Measurements from ENCODE around the gene SNUPN.

GRCh38 chr15:75594276-75594675, 31.2 kb downstream of the SNUPN start:
- TF ChIP-seq CTCF (IDR thresholded peaks at IDR 0.05) (no peak), POLR2A (IDR thresholded peaks at IDR 0.05) (no peak)
